Ishikawa (cell line): ENCODE results near the gene DNAH2.

Experiments
- CEBPB ChIP-seq: IDR thresholded peaks from 2 replicates; pipeline ENCODE4 v1.6.1; 2012
- CREB1 ChIP-seq: IDR thresholded peaks from 2 replicates; pipeline ENCODE4 v1.6.1; 2012; ENCODE audit warnings: low read depth
- EP300 ChIP-seq: IDR thresholded peaks from 2 replicates; pipeline ENCODE4 v1.6.1; 2012; ENCODE audit warnings: borderline replicate concordance
- FOXM1 ChIP-seq: IDR thresholded peaks from 2 replicates; pipeline ENCODE4 v1.6.1; 2012; ENCODE audit warnings: low read depth, borderline replicate concordance
- RAD21 ChIP-seq: IDR thresholded peaks from 2 replicates; pipeline ENCODE4 v1.6.1; 2012; ENCODE audit warnings: low read depth
- TCF12 ChIP-seq: IDR thresholded peaks from 2 replicates; pipeline ENCODE4 v1.6.1; 2012; ENCODE audit warnings: low read depth
- YY1 ChIP-seq: IDR thresholded peaks from 2 replicates; pipeline ENCODE4 v1.6.1; 2012; ENCODE audit warnings: low read depth
- TF ChIP-seq, protein P1 (sequence below): IDR thresholded peaks from 2 replicates; pipeline ENCODE4 v1.6.1; 2012

- TF ChIP-seq CEBPB: no peak
- TF ChIP-seq EP300: no peak
- TF ChIP-seq RAD21: no peak
- TF ChIP-seq TCF12: no peak
- TF ChIP-seq, protein P1, sequence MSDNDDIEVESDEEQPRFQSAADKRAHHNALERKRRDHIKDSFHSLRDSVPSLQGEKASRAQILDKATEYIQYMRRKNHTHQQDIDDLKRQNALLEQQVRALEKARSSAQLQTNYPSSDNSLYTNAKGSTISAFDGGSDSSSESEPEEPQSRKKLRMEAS: no peak
- no peak for TF ChIP-seq YY1
- TF ChIP-seq FOXM1: no peak
- TF ChIP-seq CREB1: no peak
Observed at GRCh38 chr17:7822126-7822525, 104.6 kb downstream of the DNAH2 start.
